Thoracic aorta (tissue), 2 donors: ENCODE results near the gene DIO3. TPM values are rescaled to one million over a fixed set of nuclear protein-coding genes. Genes with fewer than 3 reads are reported as not detected.

ENCODE experiments used
- ATAC-seq: fragments of 150-250 bp; one replicate; pipeline ENCODE4 v1.8.0; 2017; ENCODE audit warnings: low read depth; ENCODE audit not compliant: insufficient number of reproducible peaks, low FRiP score
- DNase-seq: peaks from one replicate; pipeline ENCODE4 v3.0.0-alpha.2; 2020; ENCODE audit warnings: low spot score
- H3K27ac ChIP-seq, 2 donors: fragments of 200-600 bp; sonication (generic); 1 replicate in 1 of 2; 2 replicates in 1 of 2; pipeline ENCODE4 v1.5.1; 2016; ENCODE audit warnings: mild to moderate bottlenecking in 2 of 2, moderate library complexity in 2 of 2
- H3K27me3 ChIP-seq: fragments of 200-600 bp; sonication (generic); replicated peaks from 2 replicates; pipeline ENCODE4 v1.6.0; 2016; ENCODE audit warnings: mild to moderate bottlenecking; ENCODE audit not compliant: insufficient read depth
- H3K36me3 ChIP-seq: fragments of 200-600 bp; sonication (generic); one replicate; pipeline ENCODE4 v1.5.1; 2016
- H3K4me1 ChIP-seq, 2 donors: fragments of 200-600 bp; sonication (generic); 1 replicate in 1 of 2; 2 replicates in 1 of 2; pipeline versions ENCODE4 v1.5.1 to v1.6.0; 2016; ENCODE audit warnings: low read depth in 2 of 2, mild to moderate bottlenecking in 1 of 2; ENCODE audit not compliant: control insufficient read depth in 1 of 2
- H3K4me3 ChIP-seq: fragments of 200-600 bp; sonication (generic); 2 replicates; pipeline ENCODE4 v1.5.1; 2016; ENCODE audit warnings: mild to moderate bottlenecking
- H3K9me3 ChIP-seq: fragments of 200-600 bp; sonication (generic); 2 replicates; pipeline ENCODE4 v1.5.1; 2016
- CTCF ChIP-seq: fragments of 200-600 bp; sonication (generic); IDR thresholded peaks from one replicate; pipeline ENCODE4 v1.5.1; 2019; ENCODE audit warnings: antibody characterized with exemption
- total RNA-seq, 2 donors: library from RNA; depleted of rRNA; stranded (reverse); fragments of >200 nt; gene quantifications; one replicate each; pipeline versions ENCODE4 v1.1.0 to v1.2.3, GENCODE V29; 2016

Gene DIO3
- total RNA-seq, 2 donors from 2014 or later: 0.41 to 0.78 TPM

- no peak overlapping the region for H3K4me3 ChIP-seq
- H3K27ac ChIP-seq: no peak overlapping the region
- no peak for DNase-seq
- no peaks in the 10 kb centered on the region for H3K4me1 ChIP-seq
- no peak for TF ChIP-seq CTCF
- H3K27me3 ChIP-seq: no peaks in the 10 kb centered on the region
- ATAC-seq: no peak
- no peaks in the 10 kb centered on the region for H3K36me3 ChIP-seq
- no peaks in the 10 kb centered on the region for H3K9me3 ChIP-seq
Observed at GRCh38 chr14:101603096-101603495, 41.8 kb downstream of the DIO3 start.

DNA sequence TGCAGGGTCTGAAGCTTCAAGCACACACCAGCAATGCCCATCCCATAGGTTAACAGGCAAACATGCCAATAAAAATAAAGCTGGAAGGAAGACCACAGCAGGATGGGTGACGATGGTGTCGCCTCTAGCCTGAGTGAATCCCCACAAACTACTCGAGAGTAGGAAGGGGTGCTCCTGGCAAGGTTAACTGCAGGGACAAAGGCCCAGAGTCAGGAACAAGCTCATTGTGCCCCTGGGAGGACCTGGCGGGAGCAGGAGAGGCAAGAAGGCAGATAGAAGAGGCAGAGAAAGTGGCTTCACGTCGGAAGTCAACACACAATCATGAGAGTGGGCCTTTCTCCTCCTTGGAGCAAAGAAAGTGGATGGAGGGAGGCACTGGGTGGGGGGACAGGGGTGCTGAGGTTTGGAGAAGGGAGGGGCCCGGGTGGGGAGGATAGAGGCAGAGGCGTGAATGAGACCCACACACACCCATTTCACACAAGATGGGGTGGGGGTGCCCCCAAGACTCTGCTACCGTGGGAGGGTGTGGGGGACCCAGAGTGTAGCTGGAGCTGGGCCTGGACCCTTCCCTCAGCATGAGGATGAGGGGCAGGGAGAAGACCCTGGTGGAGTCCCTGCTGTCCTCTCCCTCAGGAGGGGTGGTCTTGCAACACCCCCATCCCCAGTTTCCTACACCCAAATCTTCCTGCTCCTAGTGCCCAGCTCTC, 43.1 kb downstream of the DIO3 start:
- Histone ChIP-seq H3K36me3 (no peaks in the 10 kb centered on the region), H3K27me3 (no peaks in the 10 kb centered on the region)
- no peak for DNase-seq

GRCh38 chr14:101604935-101605780, 43.9 kb downstream of the DIO3 start:
- no peak for TF ChIP-seq CTCF

More for the DNA sequence above, 43.1 kb downstream of the DIO3 start:
- Histone ChIP-seq H3K27ac (no peak overlapping the region), H3K9me3 (no peaks in the 10 kb centered on the region), H3K4me3 (no peak overlapping the region), H3K4me1 (no peaks in the 10 kb centered on the region)
- ATAC-seq: no peak
- no peak for TF ChIP-seq CTCF

GRCh38 chr14:101605836-101606235, 44.5 kb downstream of the DIO3 start:
- no peak for TF ChIP-seq CTCF
- DNase-seq: no peak
- Histone ChIP-seq H3K9me3 (no peaks in the 10 kb centered on the region), H3K4me1 (no peaks in the 10 kb centered on the region), H3K36me3 (no peaks in the 10 kb centered on the region), H3K27ac (no peak overlapping the region), H3K27me3 (no peaks in the 10 kb centered on the region), H3K4me3 (no peak overlapping the region)
- no peak for ATAC-seq

More at GRCh38 chr14:101604935-101605780, 43.9 kb downstream of the DIO3 start:
- Histone ChIP-seq H3K9me3 (no peaks in the 10 kb centered on the region), H3K4me3 (no peak overlapping the region), H3K27ac (no peak overlapping the region), H3K4me1 (no peaks in the 10 kb centered on the region), H3K36me3 (no peaks in the 10 kb centered on the region), H3K27me3 (no peaks in the 10 kb centered on the region)
- DNase-seq (no peak), ATAC-seq (no peak)

Other genes with a start within 250 kb of the DIO3 start
- gene PPP2R5C, start 200.2 kb downstream of the DIO3 start, total RNA-seq: 100 to 1,000 TPM in 1 of 2 donors, 10 to 100 TPM in 1; 97.2 to 341 TPM